ENCODE measurements around the gene PSG3.

- no peak for TF ChIP-seq CTCF (IDR thresholded peaks at IDR 0.05)
- TF ChIP-seq POLR2A (IDR thresholded peaks at IDR 0.05), result no peak
Observed at GRCh38 chr19:42764836-42765235, 24.6 kb upstream of the PSG3 start.
